LNCaP clone FGC (cell line): Measurements from ENCODE around the gene PGLYRP3.

Experiments used
- DNase-seq: peaks from one replicate; pipeline ENCODE4 v3.0.0-alpha.2; 2011; ENCODE audit warnings: low read depth
- H3K4me3 ChIP-seq: 2 replicates; pipeline ENCODE4 v1.5.1; 2011; ENCODE audit warnings: mild to moderate bottlenecking, low read depth, low read length, control low read depth
- CTCF ChIP-seq: IDR thresholded peaks from 2 replicates; pipeline ENCODE4 v1.5.1; 2012; ENCODE audit warnings: mild to moderate bottlenecking; ENCODE audit not compliant: control insufficient read depth, insufficient read depth; ENCODE audit errors: extremely low read depth

The PGLYRP3 gene

DNA sequence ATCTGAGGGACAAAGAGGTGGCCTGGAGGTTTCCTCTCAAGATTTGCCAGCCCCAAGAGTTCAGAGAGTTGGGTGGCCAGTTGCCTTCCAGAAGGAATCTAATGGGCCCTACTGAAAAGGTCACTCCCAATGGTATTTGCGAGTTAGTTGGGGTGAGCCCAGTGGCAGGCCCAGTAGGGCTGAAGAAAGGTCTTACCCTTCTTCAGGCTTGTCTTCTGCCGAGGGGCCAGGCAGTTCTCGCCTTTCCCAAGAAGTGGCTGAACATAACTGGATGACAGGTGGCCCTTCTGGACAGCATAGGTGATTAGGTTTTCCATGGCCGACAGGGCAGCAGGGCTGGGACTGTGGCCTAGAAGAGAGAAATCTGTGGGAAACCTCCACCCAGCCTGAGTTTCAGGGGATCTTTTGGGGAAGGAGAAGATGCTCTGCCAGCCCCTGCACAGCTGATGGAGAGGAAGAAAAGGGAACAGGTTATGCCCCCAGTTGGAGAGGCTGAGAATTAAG is 28.7 kb upstream of the PGLYRP3 start:
- DNase-seq, result no peak
- no peak for TF ChIP-seq CTCF
- H3K4me3 ChIP-seq, result no peak overlapping the region

DNA sequence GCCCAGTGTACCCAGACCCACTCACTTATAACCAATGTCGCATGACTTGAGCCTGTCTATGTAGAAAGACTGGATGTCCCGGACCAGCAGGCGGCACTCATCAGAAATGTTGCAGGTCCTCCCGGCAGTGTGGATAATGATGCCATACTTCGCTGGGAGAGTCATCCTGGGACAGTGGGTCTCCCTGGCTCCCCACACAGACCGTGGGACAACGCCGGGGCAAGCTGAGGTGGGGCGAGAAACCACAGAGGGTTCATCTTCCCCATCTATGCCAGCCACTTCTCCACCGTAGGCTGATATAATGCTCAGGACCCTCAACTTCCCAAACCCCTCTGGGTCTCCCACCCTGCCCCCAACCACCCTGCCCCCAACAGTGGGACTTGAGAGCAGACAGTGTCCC is 27.6 kb upstream of the PGLYRP3 start:
- no peak for TF ChIP-seq CTCF
- DNase-seq, result no peak
- no peak overlapping the region for H3K4me3 ChIP-seq

GRCh38 chr1:153339802-153340201 is 27.1 kb upstream of the PGLYRP3 start:
- no peak overlapping the region for H3K4me3 ChIP-seq
- DNase-seq, result no peak

GRCh38 chr1:153337980-153338853 is 25.5 kb upstream of the PGLYRP3 start:
- no peak for TF ChIP-seq CTCF
- H3K4me3 ChIP-seq, result no peak overlapping the region
- DNase-seq, result no peak

More at GRCh38 chr1:153339802-153340201, 27.1 kb upstream of the PGLYRP3 start:
- TF ChIP-seq CTCF, result no peak

GRCh38 chr1:153336650-153337049 is 23.9 kb upstream of the PGLYRP3 start:
- no peak overlapping the region for H3K4me3 ChIP-seq
- TF ChIP-seq CTCF, result no peak
- DNase-seq, result no peak

DNA sequence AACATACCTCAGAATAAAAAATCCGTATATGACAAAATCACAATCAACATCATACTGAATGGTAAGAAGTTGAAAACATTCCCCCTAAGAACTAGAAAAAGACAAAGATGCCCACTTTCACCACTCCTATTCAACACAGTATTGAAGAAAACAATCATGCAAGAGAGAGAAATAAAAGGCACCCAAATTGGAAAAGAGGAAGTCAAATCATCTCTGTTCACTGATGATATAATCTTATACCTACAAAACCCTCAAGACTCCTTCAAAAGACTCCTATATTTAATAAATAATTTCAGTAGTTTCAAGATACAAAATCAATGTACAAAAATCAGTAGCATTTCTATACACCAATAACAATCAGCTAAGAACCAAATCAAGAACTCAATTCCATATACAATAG is 21.1 kb upstream of the PGLYRP3 start:
- TF ChIP-seq CTCF, result no peak
- no peak overlapping the region for H3K4me3 ChIP-seq
- DNase-seq, result no peak
